ENCODE measurements around the gene SCML1. TPM values are rescaled to one million over a fixed set of nuclear protein-coding genes. Genes with fewer than 3 reads are reported as not detected.

SCML1 gene
- total RNA-seq, 4 donors from 2014 or later = 7.3 to 26.7 (median 8.6) TPM

DNA sequence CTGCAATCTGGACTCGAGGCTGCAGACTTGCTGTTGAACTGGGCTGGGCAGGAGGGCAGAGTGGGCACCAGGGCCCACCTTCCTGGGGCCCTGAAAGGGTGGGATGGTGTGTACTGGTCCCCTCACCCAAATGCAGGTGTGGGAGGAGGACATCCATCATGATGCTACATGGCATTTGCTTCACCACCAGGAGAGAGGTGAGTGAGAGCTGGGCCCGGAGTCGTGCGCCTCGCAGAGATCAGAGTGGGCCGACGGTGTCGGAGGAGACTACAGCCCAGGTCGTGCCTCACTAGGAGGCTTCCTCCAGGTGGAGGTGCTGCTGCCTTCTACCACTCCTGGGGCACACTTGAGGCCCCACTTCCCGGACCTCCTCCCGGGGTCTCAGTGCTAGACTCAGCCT, 50.3 kb downstream of the SCML1 start:
- Histone ChIP-seq H3K27ac (no peak overlapping the region), H3K9me3 (no peaks in the 10 kb centered on the region), H3K36me3 (no peaks in the 10 kb centered on the region), H3K4me1 (no peaks in the 10 kb centered on the region), H3K27me3 (no peaks in the 10 kb centered on the region), H3K4me3 (no peak overlapping the region)
- no peak for TF ChIP-seq POLR2AphosphoS5 (IDR thresholded peaks at IDR 0.05)
- TF ChIP-seq, protein P1, sequence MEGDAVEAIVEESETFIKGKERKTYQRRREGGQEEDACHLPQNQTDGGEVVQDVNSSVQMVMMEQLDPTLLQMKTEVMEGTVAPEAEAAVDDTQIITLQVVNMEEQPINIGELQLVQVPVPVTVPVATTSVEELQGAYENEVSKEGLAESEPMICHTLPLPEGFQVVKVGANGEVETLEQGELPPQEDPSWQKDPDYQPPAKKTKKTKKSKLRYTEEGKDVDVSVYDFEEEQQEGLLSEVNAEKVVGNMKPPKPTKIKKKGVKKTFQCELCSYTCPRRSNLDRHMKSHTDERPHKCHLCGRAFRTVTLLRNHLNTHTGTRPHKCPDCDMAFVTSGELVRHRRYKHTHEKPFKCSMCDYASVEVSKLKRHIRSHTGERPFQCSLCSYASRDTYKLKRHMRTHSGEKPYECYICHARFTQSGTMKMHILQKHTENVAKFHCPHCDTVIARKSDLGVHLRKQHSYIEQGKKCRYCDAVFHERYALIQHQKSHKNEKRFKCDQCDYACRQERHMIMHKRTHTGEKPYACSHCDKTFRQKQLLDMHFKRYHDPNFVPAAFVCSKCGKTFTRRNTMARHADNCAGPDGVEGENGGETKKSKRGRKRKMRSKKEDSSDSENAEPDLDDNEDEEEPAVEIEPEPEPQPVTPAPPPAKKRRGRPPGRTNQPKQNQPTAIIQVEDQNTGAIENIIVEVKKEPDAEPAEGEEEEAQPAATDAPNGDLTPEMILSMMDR (IDR thresholded peaks at IDR 0.05) = no peak
- no peak for TF ChIP-seq EP300 (IDR thresholded peaks at IDR 0.05)
- TF ChIP-seq POLR2A (IDR thresholded peaks at IDR 0.05) = no peak
- 87% methylated on average over 3 of the region's 11 CpGs for WGBS
- no peak for DNase-seq (ENCODE audit: low spot score in 2 of 2)

DNA sequence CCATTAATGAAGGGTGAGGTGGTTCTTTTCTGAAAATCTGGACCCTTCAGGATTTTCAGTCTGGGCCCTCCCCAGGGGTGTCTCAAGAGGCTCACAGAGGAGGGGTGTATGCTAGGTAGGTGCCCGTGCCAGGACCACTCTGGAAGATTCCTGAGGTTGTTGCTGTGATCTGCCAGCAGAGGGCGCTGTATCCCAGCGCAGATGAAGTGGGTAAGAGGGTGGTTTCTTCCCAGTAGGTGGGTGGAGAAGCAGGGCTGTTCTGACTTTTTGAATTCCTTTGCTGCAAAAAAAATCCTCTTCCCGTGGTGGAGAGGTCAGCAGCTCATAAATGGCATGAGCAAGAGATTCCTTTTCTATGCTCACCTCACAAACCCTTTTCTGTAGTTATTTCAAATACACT, 51.1 kb downstream of the SCML1 start:
- no peaks in the 10 kb centered on the region for H3K27me3 ChIP-seq
- no peaks in the 10 kb centered on the region for H3K36me3 ChIP-seq
- no peak overlapping the region for H3K27ac ChIP-seq
- no peaks in the 10 kb centered on the region for H3K4me1 ChIP-seq
- no peak overlapping the region for H3K4me3 ChIP-seq
- WGBS = 6% methylated on average over 4 of the region's 4 CpGs
- TF ChIP-seq, protein P1 (IDR thresholded peaks at IDR 0.05) = peak; percentile 38 to 64
- no peak for TF ChIP-seq POLR2AphosphoS5 (IDR thresholded peaks at IDR 0.05)
- no peaks in the 10 kb centered on the region for H3K9me3 ChIP-seq
- no peak for DNase-seq (ENCODE audit: low spot score in 2 of 2)

DNA sequence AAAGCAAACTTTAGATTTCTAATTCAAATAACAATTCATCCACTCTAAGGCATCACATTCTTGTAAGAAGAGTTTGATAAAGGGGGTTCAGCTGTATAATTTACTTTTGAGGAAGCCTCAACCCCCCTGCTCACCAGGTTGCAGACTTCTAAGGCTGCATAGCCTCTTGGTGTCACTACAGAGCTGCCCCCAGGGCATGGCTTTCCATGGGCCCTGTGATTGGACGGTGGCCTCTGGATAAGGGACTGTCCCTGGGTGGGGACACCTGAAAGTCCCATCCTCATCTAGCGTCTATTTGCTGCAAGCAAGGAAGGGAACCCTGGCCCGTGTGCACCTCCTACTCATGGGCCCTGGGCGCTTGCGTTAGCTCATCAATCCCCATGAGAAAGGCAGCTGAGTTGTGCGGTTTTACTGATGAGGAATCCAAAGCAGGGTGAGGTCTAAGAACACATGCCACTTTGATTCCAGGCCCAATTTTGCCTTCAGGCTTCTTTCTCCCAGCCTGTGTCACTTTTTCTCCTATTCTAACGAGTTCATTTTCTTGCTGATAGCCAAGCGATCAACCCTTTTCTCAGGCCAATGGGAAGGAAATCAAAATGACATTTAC, 51.8 kb downstream of the SCML1 start:
- Histone ChIP-seq H3K27ac (no peak overlapping the region), H3K36me3 (no peaks in the 10 kb centered on the region), H3K9me3 (no peaks in the 10 kb centered on the region), H3K4me1 (no peaks in the 10 kb centered on the region), H3K27me3 (no peaks in the 10 kb centered on the region), H3K4me3 (no peak overlapping the region)
- TF ChIP-seq EP300 (IDR thresholded peaks at IDR 0.05) = no peak
- TF ChIP-seq, protein P1 (IDR thresholded peaks at IDR 0.05) = no peak
- no peak for TF ChIP-seq POLR2A (IDR thresholded peaks at IDR 0.05)
- no peak for TF ChIP-seq POLR2AphosphoS5 (IDR thresholded peaks at IDR 0.05)
- no peak for DNase-seq (ENCODE audit: low spot score in 2 of 2)
- whole genome bisulfite sequencing = 45% methylated on average over 6 of the region's 8 CpGs

DNA sequence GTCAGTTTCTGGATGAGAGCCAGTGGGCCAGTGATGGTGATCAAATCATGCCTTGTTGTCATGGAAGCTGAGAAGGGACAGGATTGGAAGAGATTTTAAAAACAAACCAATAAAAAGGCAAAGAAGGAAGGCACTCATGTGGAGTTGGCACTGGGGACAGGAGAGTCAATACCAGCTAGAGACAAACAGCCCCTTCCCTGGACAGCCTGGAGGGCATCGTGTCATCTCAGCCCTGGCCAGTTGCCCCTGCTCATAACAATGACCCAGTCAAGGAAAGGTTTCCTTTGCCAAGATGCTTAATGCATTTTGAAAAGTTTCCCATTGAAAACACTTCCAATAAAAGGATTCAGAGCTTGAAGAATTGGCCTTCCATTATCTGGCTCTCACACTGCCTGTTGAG, 55.5 kb downstream of the SCML1 start:
- Histone ChIP-seq H3K36me3 (no peaks in the 10 kb centered on the region), H3K27ac (no peak overlapping the region), H3K4me3 (no peak overlapping the region), H3K9me3 (no peaks in the 10 kb centered on the region), H3K4me1 (no peaks in the 10 kb centered on the region), H3K27me3 (no peaks in the 10 kb centered on the region)
- WGBS = 41% methylated on average over 1 of the region's 1 CpG
- TF ChIP-seq POLR2AphosphoS5 (IDR thresholded peaks at IDR 0.05) = no peak
- no peak for TF ChIP-seq EP300 (IDR thresholded peaks at IDR 0.05)
- TF ChIP-seq POLR2A (IDR thresholded peaks at IDR 0.05) = no peak
- TF ChIP-seq, protein P1 (IDR thresholded peaks at IDR 0.05) = no peak
- DNase-seq (ENCODE audit: low spot score in 2 of 2) = no peak

DNA sequence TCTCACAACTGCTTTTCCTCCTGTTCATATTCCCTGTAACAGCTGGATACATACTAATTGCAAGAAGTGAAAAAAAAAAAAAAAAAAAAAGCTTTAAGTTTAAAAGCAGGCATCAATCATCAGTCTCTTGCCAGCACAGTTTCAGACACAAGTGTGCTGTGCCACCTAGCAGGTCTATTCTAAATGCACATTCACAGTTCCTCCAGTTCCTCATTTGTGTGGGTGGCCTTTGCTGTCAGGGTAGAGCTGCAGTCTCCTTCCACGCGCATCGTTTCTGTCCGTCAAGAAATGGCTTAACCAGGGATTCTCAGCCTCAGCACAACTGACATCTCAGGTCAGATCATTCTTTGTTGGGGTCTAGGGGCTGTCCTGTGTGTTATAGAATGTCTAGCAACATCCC, 61.6 kb downstream of the SCML1 start:
- WGBS = 89% methylated on average over 4 of the region's 4 CpGs
- Histone ChIP-seq H3K4me1 (no peaks in the 10 kb centered on the region), H3K27me3 (no peaks in the 10 kb centered on the region), H3K4me3 (no peak overlapping the region), H3K27ac (no peak overlapping the region), H3K36me3 (no peaks in the 10 kb centered on the region), H3K9me3 (no peaks in the 10 kb centered on the region)
- no peak for DNase-seq (ENCODE audit: low spot score in 2 of 2)
- no peak for TF ChIP-seq POLR2AphosphoS5 (IDR thresholded peaks at IDR 0.05)
- TF ChIP-seq EP300 (IDR thresholded peaks at IDR 0.05) = no peak
- TF ChIP-seq POLR2A (IDR thresholded peaks at IDR 0.05) = no peak
- TF ChIP-seq, protein P1 (IDR thresholded peaks at IDR 0.05) = no peak
